ENCODE results near the gene CD2AP.

DNA sequence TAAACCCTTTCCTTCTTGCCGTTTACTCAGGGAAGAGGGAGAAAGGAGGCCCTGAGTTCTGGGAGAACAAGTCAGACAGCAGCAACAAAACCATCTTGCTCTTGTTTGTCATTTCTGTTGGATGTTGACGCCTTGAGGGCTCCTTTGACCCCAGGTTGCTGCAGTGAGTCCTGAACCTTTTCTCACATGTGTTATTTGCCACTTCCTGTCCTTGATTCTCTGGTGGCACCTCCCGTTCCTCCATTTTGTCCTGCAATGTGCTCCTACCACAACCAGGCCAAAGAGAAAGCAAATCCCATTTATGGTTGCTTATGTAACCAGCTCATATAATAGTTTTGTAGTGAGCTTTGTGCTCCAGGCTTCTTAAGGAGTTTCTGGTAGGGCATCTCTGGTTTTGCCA lies 154.2 kb downstream of the CD2AP start:
- TF ChIP-seq, protein P1, sequence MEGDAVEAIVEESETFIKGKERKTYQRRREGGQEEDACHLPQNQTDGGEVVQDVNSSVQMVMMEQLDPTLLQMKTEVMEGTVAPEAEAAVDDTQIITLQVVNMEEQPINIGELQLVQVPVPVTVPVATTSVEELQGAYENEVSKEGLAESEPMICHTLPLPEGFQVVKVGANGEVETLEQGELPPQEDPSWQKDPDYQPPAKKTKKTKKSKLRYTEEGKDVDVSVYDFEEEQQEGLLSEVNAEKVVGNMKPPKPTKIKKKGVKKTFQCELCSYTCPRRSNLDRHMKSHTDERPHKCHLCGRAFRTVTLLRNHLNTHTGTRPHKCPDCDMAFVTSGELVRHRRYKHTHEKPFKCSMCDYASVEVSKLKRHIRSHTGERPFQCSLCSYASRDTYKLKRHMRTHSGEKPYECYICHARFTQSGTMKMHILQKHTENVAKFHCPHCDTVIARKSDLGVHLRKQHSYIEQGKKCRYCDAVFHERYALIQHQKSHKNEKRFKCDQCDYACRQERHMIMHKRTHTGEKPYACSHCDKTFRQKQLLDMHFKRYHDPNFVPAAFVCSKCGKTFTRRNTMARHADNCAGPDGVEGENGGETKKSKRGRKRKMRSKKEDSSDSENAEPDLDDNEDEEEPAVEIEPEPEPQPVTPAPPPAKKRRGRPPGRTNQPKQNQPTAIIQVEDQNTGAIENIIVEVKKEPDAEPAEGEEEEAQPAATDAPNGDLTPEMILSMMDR (conservative IDR thresholded peaks at IDR 0.05) = no peak
- no peak for TF ChIP-seq ZFX (IDR thresholded peaks at IDR 0.05)

Data from C4-2B (cell line).